Cardiac muscle cell (in vitro differentiated cells and primary cell): ENCODE results near the gene FCHSD2. TPM values are rescaled to one million over a fixed set of nuclear protein-coding genes. Genes with fewer than 3 reads are reported as not detected.

Experiments
- DNase-seq, 2 donors: peaks; one replicate each; pipeline versions ENCODE4 v3.0.0 to v3.0.0-alpha.2; 2010 to 2017; ENCODE audit warnings: low read depth in 1 of 2, low spot score in 1 of 2
- H3K27ac ChIP-seq: fragments of 200-600 bp; sonication (generic); 2 replicates; pipeline ENCODE4 v1.5.1; 2016
- H3K27me3 ChIP-seq: fragments of 200-600 bp; sonication (generic); 2 replicates; pipeline ENCODE4 v1.6.0; 2016; ENCODE audit warnings: control low read depth
- H3K36me3 ChIP-seq: fragments of 200-600 bp; sonication (generic); 2 replicates; pipeline ENCODE4 v1.5.1; 2016; ENCODE audit warnings: control low read depth
- H3K4me1 ChIP-seq: fragments of 200-600 bp; sonication (generic); 2 replicates; pipeline ENCODE4 v1.8.1; 2017; ENCODE audit warnings: low read depth, mild to moderate bottlenecking, mixed run types
- H3K4me3 ChIP-seq: fragments of 200-600 bp; sonication (generic); 2 replicates; pipeline ENCODE4 v1.5.1; 2016; ENCODE audit warnings: mild to moderate bottlenecking
- H3K9me3 ChIP-seq: fragments of 200-600 bp; sonication (generic); 2 replicates; pipeline ENCODE4 v1.5.1; 2017; ENCODE audit warnings: low read depth, mild to moderate bottlenecking, control low read depth
- CTCF ChIP-seq: IDR thresholded peaks from 2 replicates; pipeline ENCODE4 v1.5.1; 2012; ENCODE audit warnings: low read depth, mild to moderate bottlenecking, low read length
- polyA plus RNA-seq: library from polyadenylated mRNA; unstranded; fragments of >200 nt; fragmentation: Nextera tagmentation; extraction: Ambion mirVana; gene quantifications from 2 replicates; pipeline ENCODE4 v1.2.1, GENCODE V29; 2016
- total RNA-seq: library from RNA; depleted of rRNA; stranded (reverse); fragments of >200 nt; gene quantifications from 2 replicates; pipeline ENCODE4 v1.2.3, GENCODE V29; 2016

FCHSD2 gene
- total and polyA plus RNA-seq, 2 experiments from 2014 or later, result 12.3 to 16.9 TPM

GRCh38 chr11:72950685-72951084 lies 191.4 kb downstream of the FCHSD2 start:
- Histone ChIP-seq H3K27me3 (no peaks in the 10 kb centered on the region), H3K4me3 (no peak overlapping the region), H3K9me3 (no peaks in the 10 kb centered on the region), H3K4me1 (peaks cover 30% of the 10 kb centered on the region), H3K36me3 (no peaks in the 10 kb centered on the region), H3K27ac (no peak overlapping the region)
- DNase-seq, result no peak
- no peak for TF ChIP-seq CTCF

- Histone ChIP-seq H3K9me3 (no peaks in the 10 kb centered on the region), H3K4me1 (no peaks in the 10 kb centered on the region), H3K27ac (no peak overlapping the region), H3K27me3 (no peaks in the 10 kb centered on the region), H3K36me3 (no peaks in the 10 kb centered on the region), H3K4me3 (no peak overlapping the region)
- TF ChIP-seq CTCF, result no peak
- DNase-seq, result no peak
These were observed 194.9 kb downstream of the FCHSD2 start for GRCh38 chr11:72947229-72947628.

- Histone ChIP-seq H3K9me3 (no peaks in the 10 kb centered on the region), H3K4me1 (no peaks in the 10 kb centered on the region), H3K27ac (no peak overlapping the region), H3K36me3 (no peaks in the 10 kb centered on the region), H3K27me3 (no peaks in the 10 kb centered on the region), H3K4me3 (no peak overlapping the region)
- DNase-seq, result no peak
- no peak for TF ChIP-seq CTCF
These were observed 198.5 kb downstream of the FCHSD2 start for GRCh38 chr11:72943664-72944063.

GRCh38 chr11:72940417-72940816 lies 201.7 kb downstream of the FCHSD2 start:
- no peaks in the 10 kb centered on the region for H3K36me3 ChIP-seq
- DNase-seq, result no peak
- H3K27ac ChIP-seq, result no peak overlapping the region
- H3K9me3 ChIP-seq, result no peaks in the 10 kb centered on the region
- H3K4me3 ChIP-seq, result no peak overlapping the region
- H3K27me3 ChIP-seq, result no peaks in the 10 kb centered on the region
- no peak for TF ChIP-seq CTCF
- no peaks in the 10 kb centered on the region for H3K4me1 ChIP-seq

- Histone ChIP-seq H3K36me3 (no peaks in the 10 kb centered on the region), H3K27ac (no peak overlapping the region), H3K27me3 (no peaks in the 10 kb centered on the region), H3K4me1 (no peaks in the 10 kb centered on the region), H3K9me3 (no peaks in the 10 kb centered on the region), H3K4me3 (no peak overlapping the region)
- TF ChIP-seq CTCF, result no peak
- DNase-seq, result no peak
These were observed 203.1 kb downstream of the FCHSD2 start for GRCh38 chr11:72939031-72939430.

- Histone ChIP-seq H3K9me3 (no peaks in the 10 kb centered on the region), H3K27me3 (no peaks in the 10 kb centered on the region), H3K27ac (no peak overlapping the region), H3K4me3 (no peak overlapping the region), H3K36me3 (no peaks in the 10 kb centered on the region), H3K4me1 (no peaks in the 10 kb centered on the region)
- TF ChIP-seq CTCF, result no peak
- no peak for DNase-seq
These were observed 204.7 kb downstream of the FCHSD2 start for GRCh38 chr11:72937439-72937838.
